Measurements from ENCODE around the gene CYP4F8.

DNA sequence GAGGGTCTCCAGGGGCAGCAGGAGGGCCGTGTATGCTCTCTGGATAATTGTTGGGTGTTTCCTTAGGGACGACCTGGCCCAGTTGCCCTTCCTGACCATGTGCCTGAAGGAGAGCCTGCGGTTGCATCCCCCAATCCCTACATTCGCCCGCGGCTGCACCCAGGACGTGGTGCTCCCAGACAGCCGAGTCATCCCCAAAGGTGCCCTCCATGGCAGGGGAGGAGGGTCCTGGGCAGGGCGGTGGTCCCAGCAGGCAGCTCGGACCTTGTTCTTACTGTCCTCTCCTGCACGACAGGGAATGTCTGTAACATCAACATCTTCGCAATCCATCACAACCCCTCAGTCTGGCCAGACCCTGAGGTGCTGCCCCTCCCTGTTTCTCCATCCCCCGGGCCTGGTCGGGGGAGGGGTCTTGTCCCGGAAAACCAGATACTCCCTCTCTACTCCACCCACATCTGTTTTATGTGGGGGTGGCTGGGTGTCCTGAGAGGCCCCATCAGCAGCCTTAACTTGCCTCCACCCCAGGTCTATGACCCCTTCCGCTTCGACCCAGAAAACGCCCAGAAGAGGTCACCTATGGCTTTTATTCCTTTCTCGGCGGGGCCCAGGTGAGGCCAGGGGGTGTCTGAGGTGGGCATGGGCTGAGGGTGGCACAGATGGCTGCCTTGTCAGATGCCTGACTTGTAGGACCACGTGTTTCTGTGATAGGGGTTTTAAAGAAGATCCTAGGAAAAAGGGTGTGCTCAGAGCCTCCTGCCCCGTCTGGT lies 13.4 kb downstream of the CYP4F8 start:
- TF ChIP-seq EP300 (IDR thresholded peaks at IDR 0.05): no peak
- no peak for TF ChIP-seq POLR2A (IDR thresholded peaks at IDR 0.05; ENCODE audit: low read depth)
- TF ChIP-seq, protein P1, sequence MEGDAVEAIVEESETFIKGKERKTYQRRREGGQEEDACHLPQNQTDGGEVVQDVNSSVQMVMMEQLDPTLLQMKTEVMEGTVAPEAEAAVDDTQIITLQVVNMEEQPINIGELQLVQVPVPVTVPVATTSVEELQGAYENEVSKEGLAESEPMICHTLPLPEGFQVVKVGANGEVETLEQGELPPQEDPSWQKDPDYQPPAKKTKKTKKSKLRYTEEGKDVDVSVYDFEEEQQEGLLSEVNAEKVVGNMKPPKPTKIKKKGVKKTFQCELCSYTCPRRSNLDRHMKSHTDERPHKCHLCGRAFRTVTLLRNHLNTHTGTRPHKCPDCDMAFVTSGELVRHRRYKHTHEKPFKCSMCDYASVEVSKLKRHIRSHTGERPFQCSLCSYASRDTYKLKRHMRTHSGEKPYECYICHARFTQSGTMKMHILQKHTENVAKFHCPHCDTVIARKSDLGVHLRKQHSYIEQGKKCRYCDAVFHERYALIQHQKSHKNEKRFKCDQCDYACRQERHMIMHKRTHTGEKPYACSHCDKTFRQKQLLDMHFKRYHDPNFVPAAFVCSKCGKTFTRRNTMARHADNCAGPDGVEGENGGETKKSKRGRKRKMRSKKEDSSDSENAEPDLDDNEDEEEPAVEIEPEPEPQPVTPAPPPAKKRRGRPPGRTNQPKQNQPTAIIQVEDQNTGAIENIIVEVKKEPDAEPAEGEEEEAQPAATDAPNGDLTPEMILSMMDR (IDR thresholded peaks at IDR 0.05): no peak

Data from esophagus muscularis mucosa (tissue), 4 donors.